ENCODE data around the gene CFAP299. TPM values are rescaled to one million over a fixed set of nuclear protein-coding genes. Genes with fewer than 3 reads are reported as not detected.

CFAP299 gene
- total and polyA plus RNA-seq, 2 of the 8 experiments (the other 6 are each of a cell fraction or from before 2014, with no cell fraction given): not detected

- Histone ChIP-seq H2BK15ac (ENCODE audit: low read length) (no peak overlapping the region), H2BK12ac (ENCODE audit: low read depth, low read length) (no peak overlapping the region), H2BK120ac (replicated peaks; ENCODE audit: low read depth, low read length) (no peak overlapping the region), H3K4me2 (ENCODE audit: insufficient read depth in 1 of 2, low read depth in 2 of 2, low read length in 2 of 2) (no peak overlapping the region), H2BK20ac (ENCODE audit: low read length) (no peak overlapping the region), H3K27ac (ENCODE audit: low read depth, low read length) (no peak overlapping the region), H2AFZ (ENCODE audit: low read length) (no peak overlapping the region; the same call in 1 of the 2 replicates), H4K91ac (replicated peaks; ENCODE audit: insufficient read length, low read length) (no peak overlapping the region), H2AK5ac (ENCODE audit: low read depth, low read length) (no peak overlapping the region), H3K79me2 (ENCODE audit: control insufficient read depth in 1 of 2, insufficient read depth in 2 of 2, low read length in 2 of 2) (no peaks in the 10 kb centered on the region), H2BK5ac (ENCODE audit: low read depth, low read length) (no peak overlapping the region), H3K4me1 (replicated peaks in 1 of 4; ENCODE audit: control insufficient read depth in 3 of 4, insufficient read depth in 4 of 4, low read length in 3 of 4) (no peaks in the 10 kb centered on the region), H3K9ac (replicated peaks in 1 of 4; ENCODE audit: extremely low read depth in 1 of 4, low read depth in 3 of 4, low read length in 3 of 4) (no peak overlapping the region), H4K8ac (ENCODE audit: extremely low read depth, insufficient read depth, low read length) (no peak overlapping the region), H3K18ac (ENCODE audit: extremely low read depth, low read length) (no peak overlapping the region), H3K4ac (replicated peaks; ENCODE audit: insufficient read length, low read depth, low read length) (no peak overlapping the region), H3K23me2 (ENCODE audit: low read depth, low read length) (no peaks in the 10 kb centered on the region), H3K36me3 (ENCODE audit: control insufficient read depth in 2 of 4, insufficient read depth in 4 of 4, low read length in 3 of 4) (no peaks in the 10 kb centered on the region), H3K79me1 (ENCODE audit: low read depth, low read length) (no peaks in the 10 kb centered on the region), H3K27me3 (replicated peaks in 1 of 4; ENCODE audit: control insufficient read depth in 3 of 4, extremely low read depth in 1 of 4, insufficient read depth in 3 of 4, low read length in 3 of 4) (no peaks in the 10 kb centered on the region), H4K20me1 (replicated peaks in 1 of 2; ENCODE audit: control insufficient read depth in 1 of 2, insufficient read depth in 2 of 2, low read length in 2 of 2) (no peaks in the 10 kb centered on the region), H3K23ac (ENCODE audit: insufficient read length) (no peak overlapping the region), H3K9me3 (ENCODE audit: insufficient read depth in 2 of 2, low read depth in 1 of 2, low read length in 1 of 2) (no peaks in the 10 kb centered on the region), H3K4me3 (ENCODE audit: extremely low read depth in 1 of 4, insufficient read depth in 2 of 4, low read depth in 3 of 4, low read length in 4 of 4) (no peak overlapping the region), H3K14ac (ENCODE audit: insufficient read length) (no peak overlapping the region), H3K56ac (replicated peaks; ENCODE audit: insufficient read length, low read depth, low read length) (no peak overlapping the region), H4K5ac (ENCODE audit: insufficient read length, low read depth, low read length) (no peak overlapping the region)
- DNase-seq (ENCODE audit: low read depth in 1 of 2, low spot score in 2 of 2) (no peak), FAIRE-seq (no peak)
- 88% methylated on average over 3 of the region's 3 CpGs; no CpG with 5 or more reads in 1 of the 2 experiments for WGBS, 2 experiments (ENCODE audit: extremely low coverage in 1 of 2, insufficient coverage in 1 of 2, insufficient read length in 1 of 2, insufficient replicate concordance in 2 of 2, low coverage in 1 of 2, low lambda C conversion rate in 2 of 2, missing lambda C conversion rate in 1 of 2)
- ChIA-PET POLR2A (ENCODE audit: partially characterized antibody) (no interaction called here), CTCF (ENCODE audit: partially characterized antibody) (no interaction called here)
- TF ChIP-seq USF2 (IDR thresholded peaks at IDR 0.05; ENCODE audit: low read length): no peak
- TF ChIP-seq SIRT6 (IDR thresholded peaks at IDR 0.05; ENCODE audit: low read length): no peak
- no peak for TF ChIP-seq YY1 (IDR thresholded peaks at IDR 0.05; ENCODE audit: low read depth, low read length)
- TF ChIP-seq CHD1 (IDR thresholded peaks at IDR 0.05; ENCODE audit: low read depth, low read length): no peak
- no peak for TF ChIP-seq BACH1 (IDR thresholded peaks at IDR 0.05; ENCODE audit: low read length)
- no peak for TF ChIP-seq TAF1 (IDR thresholded peaks at IDR 0.05; ENCODE audit: low read depth, low read length)
- no peak for TF ChIP-seq SRF (IDR thresholded peaks at IDR 0.05; ENCODE audit: low read depth, low read length)
- no peak for TF ChIP-seq EP300 (IDR thresholded peaks at IDR 0.05; ENCODE audit: borderline replicate concordance in 1 of 2, low read depth in 2 of 2, low read length in 2 of 2)
- TF ChIP-seq RNF2 (IDR thresholded peaks at IDR 0.05; ENCODE audit: borderline replicate concordance, low read depth, low read length, missing control alignments, poor library complexity, severe bottlenecking): no peak
- no peak for TF ChIP-seq ZNF274 (IDR thresholded peaks at IDR 0.05; ENCODE audit: borderline replicate concordance, extremely low read depth, low read length)
- TF ChIP-seq SP1 (IDR thresholded peaks at IDR 0.05; ENCODE audit: low read depth, low read length): no peak
- no peak for TF ChIP-seq CHD2 (IDR thresholded peaks at IDR 0.05; ENCODE audit: low read length)
- TF ChIP-seq KDM4A (IDR thresholded peaks at IDR 0.05; ENCODE audit: low read depth, low read length, severe bottlenecking): no peak
These were observed 369.8 kb downstream of the CFAP299 start for GRCh38 chr4:80705311-80705710.
